ENCODE measurements around the gene ETHE1. TPM values are rescaled to one million over a fixed set of nuclear protein-coding genes. Genes with fewer than 3 reads are reported as not detected.

ETHE1 gene
- polyA plus RNA-seq, 3 donors, result 71.2 to 135 (median 111) TPM

DNA sequence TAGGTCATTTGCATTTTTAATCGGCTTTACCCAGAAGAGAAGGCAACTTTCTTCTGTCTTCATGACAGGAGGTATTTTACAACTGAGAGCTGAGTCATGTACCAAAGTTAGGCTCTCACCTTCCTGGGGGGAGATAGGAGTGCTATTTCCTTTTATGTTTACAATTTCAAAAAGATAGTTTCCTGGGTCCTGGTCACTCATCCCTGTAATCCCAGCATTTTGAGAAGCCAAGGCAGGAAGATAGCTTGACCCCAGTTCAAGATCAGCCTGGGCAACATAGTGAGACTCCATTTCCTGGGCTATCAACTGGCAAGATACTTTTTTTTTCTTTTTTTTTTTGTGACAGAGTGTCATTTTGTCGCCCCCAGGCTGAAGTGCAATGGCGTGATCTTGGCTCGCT is 69.2 kb downstream of the ETHE1 start:
- Histone ChIP-seq H2AFZ (ENCODE audit: insufficient read depth, low read depth, low read length, poor library complexity, severe bottlenecking) (no peak overlapping the region), H3K79me2 (ENCODE audit: insufficient read depth, low read length) (no peaks in the 10 kb centered on the region), H3K4me1 (ENCODE audit: control insufficient read depth in 1 of 2, insufficient read depth in 2 of 2, low read length in 2 of 2) (peaks cover 21 to 24% of the 10 kb centered on the region in 2 donors), H3K9ac (ENCODE audit: insufficient read depth, low read length, poor library complexity, severe bottlenecking) (no peak overlapping the region), H4K20me1 (ENCODE audit: insufficient read depth, low read length) (no peaks in the 10 kb centered on the region), H3K36me3 (replicated peaks in 1 of 2; ENCODE audit: control insufficient read depth in 1 of 2, insufficient read depth in 2 of 2, low read length in 2 of 2) (no peaks in the 10 kb centered on the region), H3K4me3 (replicated peaks in 1 of 3; ENCODE audit: low read depth in 2 of 3, low read length in 3 of 3) (no peak overlapping the region), H3K4me2 (replicated peaks; ENCODE audit: extremely low read depth, low read length, poor library complexity, severe bottlenecking) (no peak overlapping the region), H3K27ac (ENCODE audit: low read depth in 1 of 2, low read length in 2 of 2) (no peak overlapping the region), H3K9me3 (replicated peaks in 1 of 2; ENCODE audit: control insufficient read depth in 1 of 2, insufficient read depth in 1 of 2, low read length in 2 of 2) (peaks cover 0 to 1% of the 10 kb centered on the region in 2 donors), H3K27me3 (ENCODE audit: control insufficient read depth in 2 of 2, insufficient read depth in 2 of 2, low read length in 2 of 2) (no peaks in the 10 kb centered on the region)
- Mint-ChIP-seq H3K27me3 (ENCODE audit: low read depth in 3 of 3) (peaks cover 3 to 11% (median 3%) of the 10 kb centered on the region in 3 donors), H3K4me1 (peaks cover 25% of the 10 kb centered on the region), H3K9me3 (peaks cover 0 to 2% (median under 1%) of the 10 kb centered on the region in 7 donors), H3K27ac (no peak overlapping the region), H3K36me3 (peaks cover 3 to 4% of the 10 kb centered on the region in 2 donors), H3K4me3 (no peak overlapping the region)
- DNase-seq, result no peak
- intact Hi-C loops (cut with micrococcal nuclease), result loop anchor here in 1 of 2 donors (10.0 kb wide), 1 partner anchor 347 kb away; the partner anchor contains the start of gene LYPD5
- TF ChIP-seq, protein P1, sequence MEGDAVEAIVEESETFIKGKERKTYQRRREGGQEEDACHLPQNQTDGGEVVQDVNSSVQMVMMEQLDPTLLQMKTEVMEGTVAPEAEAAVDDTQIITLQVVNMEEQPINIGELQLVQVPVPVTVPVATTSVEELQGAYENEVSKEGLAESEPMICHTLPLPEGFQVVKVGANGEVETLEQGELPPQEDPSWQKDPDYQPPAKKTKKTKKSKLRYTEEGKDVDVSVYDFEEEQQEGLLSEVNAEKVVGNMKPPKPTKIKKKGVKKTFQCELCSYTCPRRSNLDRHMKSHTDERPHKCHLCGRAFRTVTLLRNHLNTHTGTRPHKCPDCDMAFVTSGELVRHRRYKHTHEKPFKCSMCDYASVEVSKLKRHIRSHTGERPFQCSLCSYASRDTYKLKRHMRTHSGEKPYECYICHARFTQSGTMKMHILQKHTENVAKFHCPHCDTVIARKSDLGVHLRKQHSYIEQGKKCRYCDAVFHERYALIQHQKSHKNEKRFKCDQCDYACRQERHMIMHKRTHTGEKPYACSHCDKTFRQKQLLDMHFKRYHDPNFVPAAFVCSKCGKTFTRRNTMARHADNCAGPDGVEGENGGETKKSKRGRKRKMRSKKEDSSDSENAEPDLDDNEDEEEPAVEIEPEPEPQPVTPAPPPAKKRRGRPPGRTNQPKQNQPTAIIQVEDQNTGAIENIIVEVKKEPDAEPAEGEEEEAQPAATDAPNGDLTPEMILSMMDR (IDR thresholded peaks at IDR 0.05), result no peak
- WGBS (ENCODE audit: insufficient coverage), result 87% methylated on average over 4 of the region's 4 CpGs

Other genes starting within 250 kb of the ETHE1 start
- not detected for gene CD177, start 173.5 kb downstream of the ETHE1 start, polyA plus RNA-seq
- gene TEX101, start 112.3 kb downstream of the ETHE1 start, polyA plus RNA-seq, result under 1 TPM in 1 of 3 donors, not detected in 2; 0.16 TPM
- 10 to 100 TPM in 1 of 3 donors, under 1 TPM in 2; 0.24 to 22.9 (median 0.48) TPM for gene LYPD3, start 61.6 kb downstream of the ETHE1 start, polyA plus RNA-seq
- gene PHLDB3, start 22.5 kb downstream of the ETHE1 start, polyA plus RNA-seq, result 1 to 10 TPM; 1.4 to 3.4 (median 1.7) TPM
- under 1 TPM; 0.25 to 0.79 (median 0.29) TPM for gene ZNF575, start 6.0 kb upstream of the ETHE1 start, polyA plus RNA-seq
- 10 to 100 TPM; 13.1 to 23.0 (median 19.3) TPM for gene XRCC1, start 48.3 kb upstream of the ETHE1 start, polyA plus RNA-seq
- 1 to 10 TPM in 1 of 3 donors, under 1 TPM in 2; 0.83 to 1.3 (median 0.93) TPM for gene PINLYP, start 48.6 kb upstream of the ETHE1 start, polyA plus RNA-seq
- 10 to 100 TPM in 1 of 3 donors, 1 to 10 TPM in 2; 1.8 to 49.6 (median 2.9) TPM for gene IRGQ, start 68.9 kb upstream of the ETHE1 start, polyA plus RNA-seq
- 1 to 10 TPM; 3.6 to 8.4 (median 7.2) TPM for gene ZNF576, start 69.4 kb upstream of the ETHE1 start, polyA plus RNA-seq
- under 1 TPM in 1 of 3 donors, not detected in 2; 0.36 TPM for gene SRRM5, start 84.9 kb upstream of the ETHE1 start, polyA plus RNA-seq
- gene ZNF428, start 92.4 kb upstream of the ETHE1 start, polyA plus RNA-seq, result 1 to 10 TPM; 3.8 to 5.6 (median 3.9) TPM
- gene CADM4, start 112.6 kb upstream of the ETHE1 start, polyA plus RNA-seq, result under 1 TPM; 0.10 to 0.91 (median 0.31) TPM
- 1,000 to 10,000 TPM in 1 of 3 donors, 100 to 1,000 TPM in 2; 212 to 1,340 (median 284) TPM for gene PLAUR, start 143.0 kb upstream of the ETHE1 start, polyA plus RNA-seq
- not detected for gene IRGC, start 188.9 kb upstream of the ETHE1 start, polyA plus RNA-seq
- 10 to 100 TPM in 1 of 3 donors, 1 to 10 TPM in 2; 1.3 to 26.1 (median 2.4) TPM for gene SMG9, start 227.8 kb upstream of the ETHE1 start, polyA plus RNA-seq

Measured in CD14-positive monocyte (primary cell).